K562 (cell line): ENCODE data around the gene CHD5. TPM values are rescaled to one million over a fixed set of nuclear protein-coding genes. Genes with fewer than 3 reads are reported as not detected.

ENCODE experiments used
- ATAC-seq: fragments of 200-7000 bp; cut with Tn5 transposase; 3 replicates; pipeline ENCODE4 v1.9.1; 2020; ENCODE audit warnings: moderate library complexity
- BruUV-seq: library from RNA; stranded (reverse); fragments of 400-500 nt; replicated peaks from 2 replicates; lab custom pipeline; 2021; lab: Mats Ljungman, UMichigan
- CTCF ChIA-PET: fragments of 300-600 bp; formaldehyde crosslinking; extraction: SDS; loops from one replicate; lab custom pipeline; 2021; ENCODE audit warnings: low intra/inter-chr PET ratio; lab: Yijun Ruan, JAX
- POLR2A ChIA-PET: fragments of 300-600, 350-650 bp; sonication (Branson Sonifier 250); formaldehyde crosslinking; extraction: SDS; loops from one replicate; lab custom pipeline; 2021; ENCODE audit warnings: antibody characterized with exemption, inconsistent platforms; lab: Yijun Ruan, JAX
- DNase-seq, 4 experiments: peaks; one replicate each; pipeline versions ENCODE4 v3.0.0 to v3.0.0-alpha.2; 2011 to 2018; ENCODE audit warnings: low spot score in 3 of 4, mixed read lengths in 3 of 4; ENCODE audit errors: extremely low read depth in 1 of 4
- FAIRE-seq: peaks from 2 replicates; lab custom pipeline; 2011; peaks lifted over from hg19 to GRCh38; lab: Jason Lieb, UNC
- H2AFZ ChIP-seq: 2 replicates; pipeline ENCODE4 v1.6.0; 2011; ENCODE audit warnings: low read depth, low read length, control low read depth, inconsistent platforms
- H3K27ac ChIP-seq: fragments of 200-600 bp; 3 replicates; pipeline ENCODE4 v1.8.0; 2011; ENCODE audit warnings: low read depth, mild to moderate bottlenecking, control low read depth, inconsistent platforms, low read length, moderate library complexity, mixed read lengths; ENCODE audit errors: extremely low read depth
- H3K27me3 ChIP-seq, 2 experiments: fragments of 300-600 bp in 1 of 2; 2 replicates in 1 of 2; 3 replicates in 1 of 2; pipeline versions ENCODE4 v1.6.0 to v1.8.0; 2011; ENCODE audit warnings: inconsistent platforms in 2 of 2, low read length in 2 of 2, mild to moderate bottlenecking in 1 of 2, mixed read lengths in 1 of 2, moderate library complexity in 1 of 2; ENCODE audit not compliant: control insufficient read depth in 2 of 2, insufficient read depth in 2 of 2
- H3K36me3 ChIP-seq: fragments of 300-600 bp; 3 replicates; pipeline ENCODE4 v1.8.0; 2011; ENCODE audit warnings: mild to moderate bottlenecking, low read length, inconsistent platforms; ENCODE audit not compliant: control insufficient read depth, insufficient read depth
- H3K4me1 ChIP-seq, 2 experiments: fragments of 200-600 bp in 1 of 2; replicated peaks in 1 of 2; 2 replicates in 1 of 2; 3 replicates in 1 of 2; pipeline versions ENCODE4 v1.5.1 to v1.8.0; 2011; ENCODE audit warnings: inconsistent platforms in 2 of 2, low read length in 2 of 2, mild to moderate bottlenecking in 1 of 2, mixed read lengths in 1 of 2, moderate library complexity in 1 of 2; ENCODE audit not compliant: control insufficient read depth in 2 of 2, insufficient read depth in 2 of 2
- H3K4me2 ChIP-seq: 2 replicates; pipeline ENCODE4 v1.6.1; 2011; ENCODE audit warnings: low read length, control low read depth, inconsistent platforms, mixed read lengths; ENCODE audit not compliant: insufficient read depth
- H3K4me3 ChIP-seq: fragments of 200-600 bp; sonication (generic), shearing (Covaris generic); 2 replicates; pipeline ENCODE4 v1.5.1; 2016; ENCODE audit warnings: control low read depth, inconsistent platforms
- H3K79me2 ChIP-seq: fragments of 200-600 bp; 3 replicates; pipeline ENCODE4 v1.8.0; 2011; ENCODE audit warnings: low read length, inconsistent platforms; ENCODE audit not compliant: control insufficient read depth, insufficient read depth
- H3K9ac ChIP-seq, 2 experiments: 2 replicates each; pipeline versions ENCODE4 v1.6.0 to v1.6.1; 2011; ENCODE audit warnings: low read depth in 2 of 2, low read length in 2 of 2, control low read depth in 1 of 2, inconsistent platforms in 1 of 2, mild to moderate bottlenecking in 1 of 2, mixed read lengths in 1 of 2; ENCODE audit not compliant: insufficient read depth in 1 of 2
- H3K9me1 ChIP-seq: one replicate; pipeline ENCODE4 v1.6.0; 2011; ENCODE audit warnings: inconsistent platforms, mild to moderate bottlenecking, low read length, moderate library complexity; ENCODE audit not compliant: control insufficient read depth, insufficient read depth
- H3K9me3 ChIP-seq: replicated peaks from 2 replicates; pipeline ENCODE4 v1.5.1; 2011; ENCODE audit warnings: low read depth, low read length, inconsistent platforms; ENCODE audit not compliant: control insufficient read depth, insufficient read depth
- H4K20me1 ChIP-seq: replicated peaks from 2 replicates; pipeline ENCODE4 v1.6.1; 2011; ENCODE audit warnings: low read length, inconsistent platforms, mixed read lengths; ENCODE audit not compliant: control insufficient read depth, insufficient read depth
- BCOR ChIP-seq: fragments of 450-650 bp; IDR thresholded peaks from 2 replicates; pipeline ENCODE4 v1.6.1; 2016
- CTBP1 ChIP-seq: fragments of 450-650 bp; IDR thresholded peaks from 2 replicates; pipeline ENCODE4 v1.6.1; 2016; ENCODE audit warnings: borderline replicate concordance
- E2F3 ChIP-seq: fragments of 250-450 bp; sonication (Bioruptor Pico); IDR thresholded peaks from 2 replicates; pipeline ENCODE4 v1.4.0; 2020; ENCODE audit warnings: mild to moderate bottlenecking
- HDAC2 ChIP-seq: fragments of 450-650 bp; IDR thresholded peaks from 2 replicates; pipeline ENCODE4 v1.6.1; 2016; ENCODE audit warnings: mild to moderate bottlenecking
- KDM1A ChIP-seq, 2 experiments: fragments of 450-650 bp; IDR thresholded peaks; 2 replicates each; pipeline ENCODE4 v1.6.1; 2016; ENCODE audit warnings: mild to moderate bottlenecking in 2 of 2
- NR4A1 ChIP-seq, 2 experiments: fragments of 250-450 bp in 1 of 2; fragments of 450-650 bp in 1 of 2; sonication (Bioruptor Pico) in 1 of 2; IDR thresholded peaks; 2 replicates each; pipeline versions ENCODE4 v1.4.0 to v1.6.1; 2016 to 2020; ENCODE audit warnings: mild to moderate bottlenecking in 2 of 2, missing compliant biosample characterization in 1 of 2, missing genetic modification characterization in 1 of 2, moderate library complexity in 1 of 2
- PTBP1 ChIP-seq: fragments of 200-400 bp; formaldehyde crosslinking; IDR thresholded peaks from 2 replicates; pipeline ENCODE4 v1.6.1; 2017; ENCODE audit warnings: low read depth, low read length
- RBM17 ChIP-seq: fragments of 200-400 bp; formaldehyde crosslinking; IDR thresholded peaks from 2 replicates; pipeline ENCODE4 v1.6.1; 2017; ENCODE audit warnings: low read depth, mild to moderate bottlenecking, low read length, borderline replicate concordance
- SMARCA5 ChIP-seq: fragments of 450-650 bp; IDR thresholded peaks from 2 replicates; pipeline ENCODE4 v1.6.1; 2016
- ZFP36 ChIP-seq: fragments of 150-350 bp; IDR thresholded peaks from 2 replicates; pipeline ENCODE4 v1.6.1; 2018; ENCODE audit warnings: low read length, low read depth; ENCODE audit not compliant: partially characterized antibody
- ZNF124 ChIP-seq: sonication (generic); formaldehyde crosslinking; IDR thresholded peaks from 2 replicates; pipeline ENCODE4 v1.8.1; 2022; ENCODE audit warnings: missing genetic modification reagents
- ZNF436 ChIP-seq: fragments of 250-450, 450-650 bp; sonication (Bioruptor Pico); formaldehyde crosslinking; IDR thresholded peaks from 2 replicates; pipeline ENCODE4 v1.7.0; 2020; ENCODE audit warnings: mild to moderate bottlenecking
- ZNF644 ChIP-seq: fragments of 200-800 bp; sonication (Bioruptor generic); IDR thresholded peaks from 2 replicates; pipeline ENCODE4 v1.6.1; 2016; ENCODE audit warnings: low read depth, missing genetic modification characterization, missing compliant biosample characterization
- WGBS: fragments of 100-300 bp; shearing (Covaris generic); methylation state at CpG from one replicate; pipeline ENCODE4 v1.1.6; 2016; ENCODE audit warnings: low coverage, mixed read lengths; ENCODE audit not compliant: insufficient coverage; ENCODE audit errors: missing lambda C conversion rate; 5-methylcytosine and 5-hydroxymethylcytosine counted together
- in situ Hi-C: fragments of 300-500 bp; cut with MboI; formaldehyde crosslinking; loops from 4 replicates; pipeline ENCODE4 v1.15.0; 2018; ENCODE audit warnings: inconsistent platforms, mixed read lengths
- intact Hi-C: fragments of 100-400 bp; cut with micrococcal nuclease; formaldehyde crosslinking; loops from 2 replicates; pipeline ENCODE4 v1.14.2; 2022
- polyA plus RNA-seq, 8 experiments: library from polyadenylated mRNA; depleted of rRNA in 4 of 8; stranded (reverse) in 5 of 8; unstranded in 3 of 8; fragments of >200 nt; fragmentation: Nextera tagmentation in 2 of 8; fragmentation: Illumina TruSeq in 1 of 8; extraction: Ambion mirVana in 2 of 8; extraction: Trizol in 1 of 8; gene quantifications; 2 replicates each; pipeline versions ENCODE4 v1.2.1 to v1.2.3, GENCODE V29; 2011 to 2014; ENCODE audit warnings: inconsistent platforms in 1 of 8, missing spikeins in 1 of 8
- total RNA-seq, 7 experiments: library from RNA; depleted of rRNA in 6 of 7; stranded (reverse); fragments of >200 nt in 6 of 7; fragmentation: Illumina TruSeq in 2 of 7; extraction: Trizol in 2 of 7; gene quantifications; 2 replicates each; pipeline versions ENCODE4 v1.2.1 to v1.2.3, GENCODE V29; 2011 to 2021; ENCODE audit warnings: low replicate concordance in 1 of 7

The CHD5 gene
- total and polyA plus RNA-seq, 9 of the 15 experiments (the other 6 are each of a cell fraction or from before 2014, with no cell fraction given) = 0.03 to 0.52 (median 0.11) TPM; not detected in 2

DNA sequence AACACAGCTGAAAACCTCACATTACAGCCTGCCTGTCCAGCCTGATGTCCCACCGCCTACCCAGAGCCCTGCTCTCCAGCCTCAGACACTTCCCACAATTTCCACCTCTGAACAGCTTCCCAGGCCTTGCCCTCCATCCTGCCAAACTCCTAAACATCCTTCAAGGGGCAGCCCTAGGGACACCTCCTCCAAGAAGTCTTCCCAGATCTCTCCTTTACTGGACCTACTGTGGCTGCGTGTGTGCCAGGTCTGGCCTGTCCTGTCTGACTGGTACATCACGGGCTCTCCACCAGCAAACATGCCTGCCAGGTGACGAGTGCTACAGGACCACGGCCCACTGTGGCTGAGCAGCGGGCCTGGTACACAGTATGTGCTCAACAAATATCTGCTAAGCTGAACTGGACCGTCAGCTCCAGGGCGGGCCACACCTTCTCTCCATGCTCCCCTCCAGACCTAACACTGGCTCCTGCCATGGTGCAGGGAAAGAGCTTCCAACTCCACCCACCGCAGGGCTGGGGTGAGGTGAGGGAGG lies 28.8 kb downstream of the CHD5 start:
- in situ Hi-C loops (no loop called here), intact Hi-C loops (no loop called here)
- H3K4me1 ChIP-seq = peaks cover 7 to 26% of the 10 kb centered on the region in 2 experiments; a peak in 3 of 5 replicates
- H3K4me3 ChIP-seq = no peak overlapping the region
- 3% methylated on average over 8 of the region's 9 CpGs for WGBS
- peaks cover 5% of the 10 kb centered on the region for H3K9me1 ChIP-seq
- H2AFZ ChIP-seq = no peak overlapping the region
- no peak for DNase-seq
- H3K4me2 ChIP-seq = no peak overlapping the region
- no peak for FAIRE-seq
- H3K36me3 ChIP-seq = no peaks in the 10 kb centered on the region
- H3K27ac ChIP-seq = no peak overlapping the region
- peak overlapping the region in 1 of 2 experiments; percentile 55; a peak in 1 of 4 replicates for H3K9ac ChIP-seq
- no TSS peak for BruUV-seq
- H3K9me3 ChIP-seq = no peaks in the 10 kb centered on the region
- ChIA-PET POLR2A (interaction anchor here (0.7 kb wide), 1 partner anchor 10 kb away, joined by 3 read pairs; no protein-coding TSS in a partner anchor), CTCF (no interaction called here)
- H3K79me2 ChIP-seq = no peaks in the 10 kb centered on the region
- H4K20me1 ChIP-seq = peaks cover 33% of the 10 kb centered on the region
- TF ChIP-seq CTBP1 = no peak
- TF ChIP-seq RBM17 = no peak
- peak in 1 of 2 experiments; percentile 55; a peak in 1 of 4 replicates for TF ChIP-seq KDM1A (IDR thresholded peaks at IDR 0.05)
- 0 out of 2 replicates have a peak, but pooled peaks have one; percentile 47 for TF ChIP-seq PTBP1
- TF ChIP-seq ZNF436 (CRISPR knock-in tag) = peak; percentile 61; the same call in 1 of the 2 replicates
- TF ChIP-seq BCOR = peak; percentile 60
- TF ChIP-seq ZFP36 = peak; percentile 96
- no peak for TF ChIP-seq ZNF124 (CRISPR knock-in tag)
- peak; percentile 84; the same call in 1 of the 2 replicates for TF ChIP-seq SMARCA5
- no peak for TF ChIP-seq ZNF644 (tag)
- TF ChIP-seq E2F3 = no peak
- TF ChIP-seq HDAC2 = peak; percentile 24; the same call in 1 of the 2 replicates
- TF ChIP-seq NR4A1 (CRISPR knock-in tag; IDR thresholded peaks at IDR 0.05) = no peak
- no peak for TF ChIP-seq NR4A1 (tag; IDR thresholded peaks at IDR 0.05)
- H3K27me3 ChIP-seq = peaks cover 20 to 74% of the 10 kb centered on the region in 2 experiments; a peak in 4 of 5 replicates
- no peak for ATAC-seq
